ENCODE data around the gene SRGAP3. TPM values are rescaled to one million over a fixed set of nuclear protein-coding genes. Genes with fewer than 3 reads are reported as not detected.

SRGAP3 gene
- total RNA-seq, 1 donor from 2014 or later = 21.4 TPM

GRCh38 chr3:9099702-9100512 lies 149.5 kb downstream of the SRGAP3 start:
- peaks cover 29% of the 10 kb centered on the region for H3K27me3 Mint-ChIP-seq
- H3K9me3 Mint-ChIP-seq (ENCODE audit: low read depth) = no peaks in the 10 kb centered on the region
- no peak overlapping the region for H3K27ac Mint-ChIP-seq
- no peak for DNase-seq (ENCODE audit: low spot score, unreplicated experiment)
- H3K4me1 Mint-ChIP-seq (ENCODE audit: low read depth) = peaks cover 11% of the 10 kb centered on the region
- H3K36me3 Mint-ChIP-seq (ENCODE audit: insufficient read depth) = peaks cover 6% of the 10 kb centered on the region
- no peak overlapping the region for H3K4me3 Mint-ChIP-seq (ENCODE audit: low read depth)
- TF ChIP-seq, protein P1, sequence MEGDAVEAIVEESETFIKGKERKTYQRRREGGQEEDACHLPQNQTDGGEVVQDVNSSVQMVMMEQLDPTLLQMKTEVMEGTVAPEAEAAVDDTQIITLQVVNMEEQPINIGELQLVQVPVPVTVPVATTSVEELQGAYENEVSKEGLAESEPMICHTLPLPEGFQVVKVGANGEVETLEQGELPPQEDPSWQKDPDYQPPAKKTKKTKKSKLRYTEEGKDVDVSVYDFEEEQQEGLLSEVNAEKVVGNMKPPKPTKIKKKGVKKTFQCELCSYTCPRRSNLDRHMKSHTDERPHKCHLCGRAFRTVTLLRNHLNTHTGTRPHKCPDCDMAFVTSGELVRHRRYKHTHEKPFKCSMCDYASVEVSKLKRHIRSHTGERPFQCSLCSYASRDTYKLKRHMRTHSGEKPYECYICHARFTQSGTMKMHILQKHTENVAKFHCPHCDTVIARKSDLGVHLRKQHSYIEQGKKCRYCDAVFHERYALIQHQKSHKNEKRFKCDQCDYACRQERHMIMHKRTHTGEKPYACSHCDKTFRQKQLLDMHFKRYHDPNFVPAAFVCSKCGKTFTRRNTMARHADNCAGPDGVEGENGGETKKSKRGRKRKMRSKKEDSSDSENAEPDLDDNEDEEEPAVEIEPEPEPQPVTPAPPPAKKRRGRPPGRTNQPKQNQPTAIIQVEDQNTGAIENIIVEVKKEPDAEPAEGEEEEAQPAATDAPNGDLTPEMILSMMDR (IDR thresholded peaks at IDR 0.05; ENCODE audit: unreplicated experiment) = no peak

DNA sequence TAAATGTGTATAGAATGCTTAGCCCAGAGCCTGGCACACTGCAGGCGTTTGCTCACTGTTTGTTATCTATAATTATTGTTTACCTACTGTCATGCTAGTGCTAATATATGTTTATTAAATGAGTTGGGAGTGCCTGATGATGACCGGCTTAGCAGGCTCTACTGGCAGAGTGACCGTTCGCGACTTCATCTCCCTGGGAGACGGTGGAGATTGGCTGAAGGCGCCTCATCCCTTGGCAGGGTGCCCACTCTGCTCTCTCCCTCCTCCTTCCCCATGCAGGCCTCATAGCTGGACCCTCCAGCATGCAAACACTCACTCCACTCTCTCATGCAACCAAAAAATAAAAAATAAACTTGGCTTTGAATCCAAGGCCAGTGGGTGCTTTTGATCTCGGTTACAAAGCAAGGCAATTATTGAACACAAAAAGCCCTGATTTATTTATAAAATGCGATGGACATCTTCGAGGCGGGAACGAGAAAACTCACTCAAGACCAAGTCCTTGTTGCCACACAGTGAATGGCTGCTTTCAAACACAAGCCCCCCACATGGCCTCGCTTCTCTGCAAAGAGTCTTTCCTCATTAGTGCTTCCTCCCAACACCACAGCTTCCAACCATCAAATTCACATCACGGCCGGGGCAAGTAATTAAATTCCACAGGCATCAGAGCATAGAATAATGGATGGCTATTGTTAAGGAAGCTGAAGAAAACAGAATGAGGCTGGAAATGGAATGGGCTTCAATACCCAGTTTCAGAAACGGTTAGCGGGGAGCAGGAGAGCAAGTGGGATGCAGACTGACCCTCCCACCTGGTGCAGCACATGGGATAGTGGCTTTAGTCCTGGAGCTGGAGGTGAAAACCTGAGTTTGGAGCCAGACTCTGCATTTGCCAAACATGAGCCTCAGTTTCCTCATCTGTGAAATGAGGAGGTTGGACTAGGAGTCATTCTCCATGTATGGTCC lies 150.4 kb downstream of the SRGAP3 start:
- no peaks in the 10 kb centered on the region for H3K9me3 Mint-ChIP-seq (ENCODE audit: low read depth)
- H3K27ac Mint-ChIP-seq = no peak overlapping the region
- H3K4me3 Mint-ChIP-seq (ENCODE audit: low read depth) = no peak overlapping the region
- TF ChIP-seq, protein P1 (IDR thresholded peaks at IDR 0.05; ENCODE audit: unreplicated experiment) = no peak
- H3K36me3 Mint-ChIP-seq (ENCODE audit: insufficient read depth) = peaks cover 6% of the 10 kb centered on the region
- peaks cover 11% of the 10 kb centered on the region for H3K4me1 Mint-ChIP-seq (ENCODE audit: low read depth)
- H3K27me3 Mint-ChIP-seq = peaks cover 29% of the 10 kb centered on the region
- DNase-seq (ENCODE audit: low spot score, unreplicated experiment) = no peak

DNA sequence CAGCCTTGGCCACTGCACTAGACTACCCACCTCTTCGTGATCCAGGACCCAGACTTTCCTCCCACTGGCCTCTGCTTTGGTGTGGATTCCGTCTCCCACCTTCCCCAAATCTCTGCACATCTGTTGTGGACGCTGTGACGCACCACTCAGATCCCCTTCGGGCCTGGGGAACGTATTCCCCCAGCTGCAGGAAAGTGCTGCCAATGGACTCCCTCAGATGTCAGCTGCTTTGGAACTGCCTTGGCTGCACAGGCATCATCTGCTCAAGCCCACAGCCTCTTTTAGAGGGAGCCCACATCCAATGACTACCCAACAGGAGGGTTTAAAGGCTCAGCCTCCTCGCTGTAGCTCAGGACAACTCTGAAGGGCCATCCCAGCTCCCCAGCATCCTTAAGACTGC lies 152.0 kb downstream of the SRGAP3 start:
- H3K27me3 Mint-ChIP-seq = peaks cover 41% of the 10 kb centered on the region
- peaks cover 11% of the 10 kb centered on the region for H3K4me1 Mint-ChIP-seq (ENCODE audit: low read depth)
- H3K36me3 Mint-ChIP-seq (ENCODE audit: insufficient read depth) = no peaks in the 10 kb centered on the region
- no peak overlapping the region for H3K4me3 Mint-ChIP-seq (ENCODE audit: low read depth)
- no peak overlapping the region for H3K27ac Mint-ChIP-seq
- no peak for DNase-seq (ENCODE audit: low spot score, unreplicated experiment)
- TF ChIP-seq, protein P1 (IDR thresholded peaks at IDR 0.05; ENCODE audit: unreplicated experiment) = no peak
- no peaks in the 10 kb centered on the region for H3K9me3 Mint-ChIP-seq (ENCODE audit: low read depth)

GRCh38 chr3:9091486-9092235 lies 157.8 kb downstream of the SRGAP3 start:
- no peak overlapping the region for H3K27ac Mint-ChIP-seq
- H3K4me3 Mint-ChIP-seq (ENCODE audit: low read depth) = no peak overlapping the region
- DNase-seq (ENCODE audit: low spot score, unreplicated experiment) = no peak
- H3K4me1 Mint-ChIP-seq (ENCODE audit: low read depth) = peaks cover 15% of the 10 kb centered on the region
- H3K9me3 Mint-ChIP-seq (ENCODE audit: low read depth) = no peaks in the 10 kb centered on the region
- no peaks in the 10 kb centered on the region for H3K36me3 Mint-ChIP-seq (ENCODE audit: insufficient read depth)
- peaks cover 39% of the 10 kb centered on the region for H3K27me3 Mint-ChIP-seq
- TF ChIP-seq, protein P1 (IDR thresholded peaks at IDR 0.05; ENCODE audit: unreplicated experiment) = no peak
